Measurements from ENCODE around the gene HLA-DOA.

Gene HLA-DOA

GRCh38 chr6:32972353-32973143, 36.8 kb downstream of the HLA-DOA start:
- no peak for TF ChIP-seq CTCF (IDR thresholded peaks at IDR 0.05; ENCODE audit: low read depth, low read length)
- DNase-seq (ENCODE audit: extremely low read depth, low read depth) = no peak

- no peak for TF ChIP-seq CTCF (IDR thresholded peaks at IDR 0.05; ENCODE audit: low read depth, low read length)
- DNase-seq (ENCODE audit: extremely low read depth, low read depth) = peak; percentile 100
These were observed 37.6 kb downstream of the HLA-DOA start for GRCh38 chr6:32971581-32972352.

- TF ChIP-seq CTCF (IDR thresholded peaks at IDR 0.05; ENCODE audit: low read depth, low read length) = no peak
- DNase-seq (ENCODE audit: extremely low read depth, low read depth) = no peak
These were observed 38.2 kb downstream of the HLA-DOA start for GRCh38 chr6:32971242-32971580.

GRCh38 chr6:32970413-32971241, 38.8 kb downstream of the HLA-DOA start:
- no peak for TF ChIP-seq CTCF (IDR thresholded peaks at IDR 0.05; ENCODE audit: low read depth, low read length)
- peak; percentile 90 for DNase-seq (ENCODE audit: extremely low read depth, low read depth)

- peak; percentile 94 for DNase-seq (ENCODE audit: extremely low read depth, low read depth)
- peak; percentile 14 for TF ChIP-seq CTCF (IDR thresholded peaks at IDR 0.05; ENCODE audit: low read depth, low read length)
These were observed 39.5 kb downstream of the HLA-DOA start for GRCh38 chr6:32969685-32970412.

GRCh38 chr6:32968867-32969684, 40.3 kb downstream of the HLA-DOA start:
- peak; percentile 63 for DNase-seq (ENCODE audit: extremely low read depth, low read depth)
- peak; percentile 16 for TF ChIP-seq CTCF (IDR thresholded peaks at IDR 0.05; ENCODE audit: low read depth, low read length)

All from AG09319 (cell line).